ENCODE measurements around the gene NR5A1.

DNA sequence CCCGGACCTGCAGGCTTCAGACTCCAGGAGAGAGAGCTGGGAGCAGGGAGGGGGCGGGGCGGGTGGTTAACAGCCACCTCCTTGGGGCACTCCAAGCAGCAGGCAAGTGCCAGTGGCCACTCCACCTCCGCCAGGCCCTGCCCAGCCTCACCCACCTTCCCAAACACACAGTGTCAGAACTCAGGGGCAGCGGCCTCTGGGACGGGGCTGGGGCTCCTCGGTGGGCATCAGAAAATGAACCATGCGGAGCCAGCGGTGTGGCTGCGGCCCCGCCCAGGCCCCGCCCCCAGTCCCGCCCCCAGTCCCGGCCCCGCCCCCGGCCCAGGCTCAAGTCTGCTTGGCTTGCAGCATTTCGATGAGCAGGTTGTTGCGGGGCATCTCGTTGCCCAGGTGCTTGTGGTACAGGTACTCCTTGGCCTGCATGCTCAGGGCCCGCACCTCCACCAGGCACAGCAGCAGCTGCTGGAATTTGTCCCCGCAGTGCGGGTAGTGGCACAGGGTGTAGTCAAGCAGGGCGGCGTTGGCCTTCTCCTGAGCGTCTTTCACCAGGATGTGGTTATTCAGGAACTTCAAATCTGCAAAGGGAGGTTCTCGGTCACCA is 24.7 kb downstream of the NR5A1 start:
- TF ChIP-seq YY1 (IDR thresholded peaks at IDR 0.05; ENCODE audit: insufficient read depth, insufficient read length) (no peak), SUZ12 (IDR thresholded peaks at IDR 0.05; ENCODE audit: extremely low read depth, insufficient read depth, insufficient read length) (no peak)

Measured in NT2/D1 (cell line).